HG03175 (cell line): Measurements from ENCODE around the gene RAD18.
A peak's percentile ranks its signal among the peaks of the same experiment; 100 is the strongest.

ENCODE experiments used
- ATAC-seq: cut with Tn5 transposase; IDR thresholded peaks from one replicate; pipeline ENCODE4 v1.9.1; 2021; ENCODE audit warnings: mild to moderate bottlenecking, moderate library complexity; ENCODE audit not compliant: unreplicated experiment

The RAD18 gene

GRCh38 chr3:8909160-8909559 lies 54.1 kb downstream of the RAD18 start:
- ATAC-seq = no peak

DNA sequence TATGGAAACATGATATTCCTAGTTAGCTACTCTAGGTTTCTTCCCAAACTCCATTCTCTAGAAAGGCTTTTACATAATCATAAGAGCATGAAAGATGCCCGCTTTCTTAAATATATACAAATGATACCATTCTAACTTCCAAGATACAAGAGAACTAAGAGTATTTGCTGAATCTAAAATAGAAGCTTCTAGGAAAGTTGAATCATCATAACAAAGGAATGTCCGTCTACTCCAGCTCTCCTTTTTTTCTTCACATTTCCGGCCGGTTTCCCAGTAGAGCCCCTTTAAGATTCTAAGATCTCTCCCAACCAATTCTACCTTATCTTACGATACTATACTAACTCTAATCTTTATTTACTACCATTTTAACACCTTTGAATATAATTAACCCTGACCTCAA lies 60.1 kb downstream of the RAD18 start:
- ATAC-seq = no peak

GRCh38 chr3:8900869-8901268 lies 62.4 kb downstream of the RAD18 start:
- no peak for ATAC-seq

- ATAC-seq = no peak
Measured at GRCh38 chr3:8899876-8900460, 63.3 kb downstream of the RAD18 start.

DNA sequence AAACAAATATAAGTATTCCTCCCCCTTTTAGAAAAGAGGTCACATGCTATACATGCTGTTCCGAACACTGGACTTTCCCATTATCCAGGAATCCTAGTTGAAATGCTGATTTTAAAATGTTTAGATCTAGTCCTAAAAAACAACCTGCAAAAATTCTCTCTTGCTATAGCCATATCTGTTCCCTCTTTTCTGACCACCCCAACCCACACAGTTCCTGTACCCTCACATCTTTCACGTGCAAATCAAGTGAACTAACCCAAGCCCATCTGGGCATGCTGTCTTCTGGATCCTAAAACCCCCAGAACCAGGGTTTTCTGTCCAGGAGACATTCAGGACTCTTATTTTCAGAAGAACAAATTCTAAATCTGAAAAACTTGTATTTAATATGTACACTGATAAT lies 67.4 kb downstream of the RAD18 start:
- ATAC-seq = no peak

DNA sequence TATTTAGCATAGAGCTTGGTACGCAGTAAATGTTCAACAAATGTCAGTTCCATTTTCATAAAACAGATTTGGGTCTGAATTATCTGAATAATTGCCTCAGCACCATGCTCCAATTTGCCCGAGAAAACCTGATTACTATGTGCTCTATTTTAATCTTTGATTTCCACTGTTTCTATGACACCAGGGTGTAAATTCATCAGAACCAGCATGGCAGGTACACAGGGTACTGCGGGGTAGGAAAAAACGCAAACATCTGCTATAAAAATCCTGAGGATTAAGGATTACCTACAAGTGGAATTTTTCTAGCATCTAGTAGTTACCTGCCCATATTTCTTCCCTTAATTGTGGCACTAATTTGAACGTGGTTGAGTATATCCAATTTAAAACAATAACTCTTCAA lies 70.3 kb downstream of the RAD18 start:
- no peak for ATAC-seq

GRCh38 chr3:8891774-8892173 lies 71.5 kb downstream of the RAD18 start:
- ATAC-seq = no peak

DNA sequence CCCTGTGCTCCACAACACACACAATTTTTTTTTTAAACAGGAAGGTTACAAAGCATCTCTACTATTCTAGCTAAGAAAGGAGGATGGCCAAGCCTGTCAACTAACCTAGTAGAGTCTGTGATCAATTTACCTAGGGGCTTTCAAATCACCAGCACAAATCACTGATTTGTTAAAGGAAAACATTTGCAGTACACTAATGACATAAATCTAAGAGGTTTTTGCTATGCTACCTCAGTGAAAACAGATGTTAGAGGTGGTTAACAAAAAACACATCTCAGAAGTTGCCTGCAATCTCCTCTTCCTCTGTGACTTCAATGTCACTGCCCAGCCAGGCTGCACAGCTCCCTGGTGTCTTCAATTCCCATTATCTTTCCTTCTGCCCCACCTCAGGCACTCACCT lies 72.0 kb downstream of the RAD18 start:
- no peak for ATAC-seq

- ATAC-seq = no peak
Measured at GRCh38 chr3:8888301-8888915, 74.9 kb downstream of the RAD18 start.

DNA sequence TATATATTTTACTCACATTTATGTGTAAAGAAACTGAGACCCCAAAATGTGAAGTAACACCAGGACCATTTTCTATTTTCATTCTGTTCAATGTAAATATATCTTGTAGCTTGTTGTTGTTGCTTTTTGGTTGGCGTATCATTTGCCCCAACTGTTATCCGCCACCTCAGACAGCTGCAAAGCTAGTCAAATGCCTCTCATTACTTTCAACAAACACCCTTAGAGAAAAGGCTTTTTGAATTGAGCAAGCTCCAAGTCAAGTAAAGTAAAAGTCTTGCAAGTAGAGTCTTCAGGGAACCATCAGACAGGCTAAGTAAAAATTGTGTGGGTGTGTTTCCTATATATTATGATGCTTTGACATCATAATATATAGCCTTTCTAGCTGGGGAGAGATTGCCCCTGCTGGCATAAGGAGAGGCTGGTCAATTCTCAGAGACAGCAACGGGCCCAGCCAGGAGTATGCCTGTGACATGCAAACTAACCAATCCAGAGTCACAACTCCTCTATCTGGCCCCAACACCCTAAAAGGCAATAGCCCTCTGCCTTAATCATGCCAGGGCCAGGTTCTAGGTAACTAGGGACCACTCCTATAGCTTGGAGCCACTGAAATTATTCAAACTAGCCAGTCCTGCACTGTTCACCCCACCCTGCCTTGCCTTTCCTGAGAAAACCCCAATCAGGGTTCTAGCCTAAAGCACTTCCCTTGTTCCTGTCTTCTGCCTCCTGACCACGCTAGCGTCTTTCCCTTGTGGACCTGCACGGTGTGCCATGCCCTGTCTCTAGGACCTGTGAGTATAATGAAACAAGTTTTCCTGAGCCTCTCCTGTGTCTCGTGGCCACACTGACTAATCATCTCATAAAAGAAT lies 75.6 kb downstream of the RAD18 start:
- ATAC-seq = no peak

- no peak for ATAC-seq
Measured at GRCh38 chr3:8886546-8886945, 76.7 kb downstream of the RAD18 start.

GRCh38 chr3:8885536-8886316 lies 77.5 kb downstream of the RAD18 start:
- no peak for ATAC-seq

DNA sequence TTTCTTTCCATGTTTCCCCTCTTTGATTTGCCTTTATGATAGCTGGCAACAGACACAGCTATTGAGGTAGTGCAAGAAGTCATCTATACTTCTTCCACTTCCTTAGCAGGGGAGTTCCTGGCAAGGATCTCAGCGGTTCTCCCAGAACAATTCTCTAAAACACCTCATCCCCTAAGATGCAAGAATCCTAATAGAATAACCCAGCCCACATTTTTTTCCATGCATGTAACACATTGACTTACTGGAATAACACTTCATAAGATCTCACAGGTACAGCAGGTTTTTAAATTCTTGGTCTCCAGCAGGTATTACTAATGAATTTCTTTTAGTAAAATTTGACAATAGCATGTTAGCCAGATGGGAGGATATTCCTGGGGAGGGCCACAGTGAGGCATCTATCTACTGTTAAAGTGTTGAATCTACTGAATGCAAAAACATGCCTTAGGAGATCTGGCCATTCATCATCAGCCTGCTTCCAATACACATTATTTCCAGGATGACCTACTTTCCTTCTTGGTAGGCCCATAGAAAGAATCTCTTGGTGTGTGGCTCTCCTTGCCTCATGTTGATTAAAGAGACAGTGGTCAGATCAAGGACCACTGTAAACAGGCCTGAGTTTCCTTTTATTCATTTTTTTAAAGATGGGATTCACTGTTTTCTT lies 78.5 kb downstream of the RAD18 start:
- no peak for ATAC-seq

DNA sequence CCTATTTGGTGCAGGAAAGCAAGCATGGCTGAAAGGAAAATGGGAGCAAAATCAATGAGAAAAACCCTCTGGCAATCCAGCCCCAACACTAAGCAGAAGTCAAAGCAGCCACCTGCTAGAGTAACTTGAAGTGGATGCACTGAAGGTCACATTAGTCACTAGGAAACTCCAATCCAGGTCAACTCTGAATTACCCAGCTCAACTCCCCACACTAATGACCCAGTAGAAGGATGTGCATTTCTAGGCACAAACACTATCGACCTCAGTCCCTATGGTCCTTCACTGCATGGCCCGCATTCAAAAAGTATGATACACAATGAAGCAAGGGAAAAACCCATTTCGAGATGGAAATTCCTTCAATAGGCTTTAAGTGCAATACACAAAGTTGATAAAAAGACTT lies 80.6 kb downstream of the RAD18 start:
- ATAC-seq = no peak

DNA sequence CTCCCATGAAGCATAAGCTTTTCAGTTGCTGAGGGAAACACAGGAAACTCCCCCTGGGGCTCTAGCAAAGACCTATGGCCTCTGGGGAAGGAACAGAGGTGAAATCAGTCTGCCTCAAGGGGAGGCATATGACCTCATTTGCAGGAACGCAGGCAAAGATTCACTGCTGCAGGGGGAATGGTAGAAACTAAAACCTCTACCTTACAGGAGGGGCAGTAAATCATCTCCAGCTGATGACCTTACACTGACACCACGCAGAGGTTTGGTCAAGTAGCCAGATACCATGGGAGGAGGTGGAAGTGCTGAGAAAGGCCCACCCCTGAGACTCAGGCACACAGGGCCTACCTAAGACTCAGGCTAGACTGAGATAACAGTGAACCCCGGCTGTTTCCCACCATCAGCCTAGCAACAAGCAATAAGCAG lies 81.1 kb downstream of the RAD18 start:
- peak; percentile 66 for ATAC-seq

GRCh38 chr3:8879347-8879944 lies 83.8 kb downstream of the RAD18 start:
- ATAC-seq = no peak

DNA sequence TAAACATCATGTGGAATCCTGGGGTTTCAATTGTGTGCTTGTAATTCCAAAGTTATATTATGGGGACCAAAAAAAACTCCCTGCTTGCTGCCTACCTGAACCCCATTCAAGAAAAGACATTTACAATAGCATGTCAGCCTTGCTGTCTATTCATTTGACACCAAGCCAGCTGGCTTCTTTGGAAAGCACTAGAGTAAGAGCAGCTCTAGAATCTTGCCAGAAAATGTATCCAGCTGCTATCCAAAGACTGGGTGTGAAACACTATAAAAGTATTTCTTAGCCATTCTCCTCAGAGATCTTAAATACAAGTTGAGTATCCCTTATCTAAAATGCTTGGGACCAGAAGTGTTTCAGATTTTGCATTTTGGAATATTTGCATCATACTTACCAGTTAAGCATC lies 87.4 kb downstream of the RAD18 start:
- no peak for ATAC-seq

DNA sequence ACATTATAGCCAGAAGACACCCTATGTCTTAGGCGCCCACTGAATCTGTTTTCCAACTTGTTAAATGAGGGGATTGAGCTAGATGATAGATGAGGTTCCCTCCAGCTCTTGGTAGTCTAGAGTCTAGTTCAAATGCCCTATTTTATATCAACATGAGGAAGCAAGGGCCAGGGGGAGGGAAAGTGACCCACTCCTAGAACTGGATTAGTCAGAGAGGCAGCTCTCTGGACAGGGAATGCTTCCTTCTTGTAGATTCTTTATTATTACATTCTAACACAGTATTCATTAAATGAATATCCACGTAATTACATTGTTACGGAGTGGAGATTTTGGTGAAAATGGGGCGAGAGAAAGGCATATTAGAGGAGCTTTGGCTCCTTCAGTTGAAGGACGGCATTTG lies 89.5 kb downstream of the RAD18 start:
- no peak for ATAC-seq

GRCh38 chr3:8872261-8872660 lies 91.0 kb downstream of the RAD18 start:
- ATAC-seq = no peak

DNA sequence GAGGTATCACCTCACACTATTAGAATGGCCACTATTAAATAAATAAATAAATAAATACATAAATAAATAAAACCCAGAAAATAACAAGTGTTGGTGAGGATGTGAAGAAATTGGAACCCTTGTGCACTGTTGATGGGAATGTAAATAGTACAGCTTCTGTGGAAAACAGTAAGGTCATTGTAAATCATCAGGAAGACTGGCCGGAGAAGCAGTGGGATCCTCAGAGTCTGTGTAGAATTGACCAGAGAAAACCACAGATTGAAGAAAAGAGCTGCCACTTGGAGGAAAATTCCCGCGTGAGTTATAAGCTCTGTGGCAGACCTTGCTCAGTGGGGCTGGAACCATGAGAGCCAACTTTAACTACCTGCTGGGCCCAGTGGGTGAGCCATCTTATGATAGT lies 92.0 kb downstream of the RAD18 start:
- ATAC-seq = no peak
